ENCODE data around the gene MIER2.

Gene MIER2

GRCh38 chr19:310141-310651 lies 34.4 kb downstream of the MIER2 start:
- Histone ChIP-seq H3K4me3 (no peak overlapping the region), H3K9ac (no peak overlapping the region), H3K36me3 (peaks cover 84% of the 10 kb centered on the region), H3K27ac (no peak overlapping the region), H3K4me1 (peaks cover 12% of the 10 kb centered on the region), H3K27me3 (no peaks in the 10 kb centered on the region), H3K4me2 (no peak overlapping the region), H3K9me3 (no peaks in the 10 kb centered on the region), H4K20me1 (0 out of 2 replicates have a peak, but pooled peaks cover 22% of the 10 kb centered on the region)
- no peak for TF ChIP-seq Cebpa-rat (IDR thresholded peaks at IDR 0.05)

GRCh38 chr19:309206-309565 lies 35.4 kb downstream of the MIER2 start:
- Histone ChIP-seq H3K4me3 (no peak overlapping the region), H4K20me1 (0 out of 2 replicates have a peak, but pooled peaks cover 22% of the 10 kb centered on the region), H3K4me2 (no peak overlapping the region), H3K36me3 (peaks cover 74% of the 10 kb centered on the region), H3K9ac (no peak overlapping the region), H3K27me3 (no peaks in the 10 kb centered on the region), H3K4me1 (peaks cover 11% of the 10 kb centered on the region), H3K9me3 (no peaks in the 10 kb centered on the region), H3K27ac (no peak overlapping the region)
- no peak for TF ChIP-seq Cebpa-rat (IDR thresholded peaks at IDR 0.05)

GRCh38 chr19:308471-309205 lies 36.0 kb downstream of the MIER2 start:
- Histone ChIP-seq H3K36me3 (peaks cover 69% of the 10 kb centered on the region), H3K9ac (no peak overlapping the region), H3K4me1 (peaks cover 6% of the 10 kb centered on the region), H3K4me2 (no peak overlapping the region), H4K20me1 (0 out of 2 replicates have a peak, but pooled peaks cover 22% of the 10 kb centered on the region), H3K4me3 (no peak overlapping the region), H3K27me3 (no peaks in the 10 kb centered on the region), H3K27ac (no peak overlapping the region), H3K9me3 (no peaks in the 10 kb centered on the region)
- TF ChIP-seq Cebpa-rat (IDR thresholded peaks at IDR 0.05), result no peak

GRCh38 chr19:307793-308420 lies 36.7 kb downstream of the MIER2 start:
- Histone ChIP-seq H3K4me2 (no peak overlapping the region), H3K9me3 (no peaks in the 10 kb centered on the region), H3K27me3 (no peaks in the 10 kb centered on the region), H3K4me1 (no peaks in the 10 kb centered on the region), H3K36me3 (peaks cover 65% of the 10 kb centered on the region), H4K20me1 (0 out of 2 replicates have a peak, but pooled peaks cover 22% of the 10 kb centered on the region), H3K9ac (no peak overlapping the region), H3K4me3 (no peak overlapping the region), H3K27ac (no peak overlapping the region)
- no peak for TF ChIP-seq Cebpa-rat (IDR thresholded peaks at IDR 0.05)

GRCh38 chr19:307111-307531 lies 37.5 kb downstream of the MIER2 start:
- no peak overlapping the region for H3K4me2 ChIP-seq
- H3K9me3 ChIP-seq, result no peaks in the 10 kb centered on the region
- H3K36me3 ChIP-seq, result peaks cover 65% of the 10 kb centered on the region
- no peak for TF ChIP-seq Cebpa-rat (IDR thresholded peaks at IDR 0.05)
- 0 out of 2 replicates have a peak, but pooled peaks cover 22% of the 10 kb centered on the region for H4K20me1 ChIP-seq
- H3K4me3 ChIP-seq, result no peak overlapping the region
- no peak overlapping the region for H3K27ac ChIP-seq
- no peaks in the 10 kb centered on the region for H3K27me3 ChIP-seq
- no peak overlapping the region for H3K9ac ChIP-seq
- no peaks in the 10 kb centered on the region for H3K4me1 ChIP-seq

GRCh38 chr19:306151-306900 lies 38.3 kb downstream of the MIER2 start:
- no peak overlapping the region for H3K4me2 ChIP-seq
- H3K27me3 ChIP-seq, result no peaks in the 10 kb centered on the region
- no peaks in the 10 kb centered on the region for H3K9me3 ChIP-seq
- peaks cover 57% of the 10 kb centered on the region for H3K36me3 ChIP-seq
- H3K4me1 ChIP-seq, result no peaks in the 10 kb centered on the region
- no peak overlapping the region for H3K9ac ChIP-seq
- H3K4me3 ChIP-seq, result no peak overlapping the region
- 0 out of 2 replicates have a peak, but pooled peaks cover 16% of the 10 kb centered on the region for H4K20me1 ChIP-seq
- H3K27ac ChIP-seq, result no peak overlapping the region
- no peak for TF ChIP-seq Cebpa-rat (IDR thresholded peaks at IDR 0.05)

- no peak for TF ChIP-seq Cebpa-rat (IDR thresholded peaks at IDR 0.05)
- peaks cover 48% of the 10 kb centered on the region for H3K36me3 ChIP-seq
- H3K4me3 ChIP-seq, result no peak overlapping the region
- H3K4me2 ChIP-seq, result no peak overlapping the region
- no peak overlapping the region for H3K9ac ChIP-seq
- H3K27me3 ChIP-seq, result no peaks in the 10 kb centered on the region
- H3K9me3 ChIP-seq, result no peaks in the 10 kb centered on the region
- H4K20me1 ChIP-seq, result 0 out of 2 replicates have a peak, but pooled peaks cover 8% of the 10 kb centered on the region
- H3K27ac ChIP-seq, result no peak overlapping the region
- H3K4me1 ChIP-seq, result no peaks in the 10 kb centered on the region
Observed at GRCh38 chr19:305240-306150, 39.1 kb downstream of the MIER2 start.

GRCh38 chr19:296476-297225 lies 47.9 kb downstream of the MIER2 start:
- Histone ChIP-seq H3K4me2 (no peak overlapping the region), H3K27ac (no peak overlapping the region), H3K4me1 (no peaks in the 10 kb centered on the region)

More at GRCh38 chr19:296476-297225, 47.9 kb downstream of the MIER2 start:
- H3K9ac ChIP-seq, result no peak overlapping the region
- H3K9me3 ChIP-seq, result no peaks in the 10 kb centered on the region
- H4K20me1 ChIP-seq, result no peaks in the 10 kb centered on the region
- no peak for TF ChIP-seq Cebpa-rat (IDR thresholded peaks at IDR 0.05)
- no peaks in the 10 kb centered on the region for H3K36me3 ChIP-seq
- peaks cover 22% of the 10 kb centered on the region for H3K27me3 ChIP-seq
- no peak overlapping the region for H3K4me3 ChIP-seq
